Hypothalamus (tissue), 51 donors: ENCODE measurements around the gene CLNS1A.
"Not testable (repeated sequence)": the region's sequence is repeated elsewhere in the genome, so short reads cannot be mapped to it uniquely, and the experiment has no call there.

Experiments
- DNase-seq, 51 donors: peaks; one replicate each; lab custom pipeline; 2025; lab: John Stamatoyannopoulos, UW

The CLNS1A gene

GRCh38 chr11:77637345-77638165 is at the start of gene CLNS1A:
CLNS1A (minus strand) TSS chr11:77637794; CDS start chr11:77637714, 80 bp downstream.
- peak; percentile 54 to 96 (median 82) for DNase-seq

GRCh38 chr11:77687088-77687487 is 49.5 kb upstream of the CLNS1A start:
- DNase-seq, result no peak

- no peak for DNase-seq
Measured at GRCh38 chr11:77677138-77677537, 39.5 kb upstream of the CLNS1A start.

GRCh38 chr11:77672264-77672663 is 34.7 kb upstream of the CLNS1A start:
- DNase-seq, result no peak

GRCh38 chr11:77669848-77670511 is 32.4 kb upstream of the CLNS1A start:
- DNase-seq, result no peak

- no peak for DNase-seq
Measured at GRCh38 chr11:77668760-77669159, 31.2 kb upstream of the CLNS1A start.

GRCh38 chr11:77665240-77665965 is 27.8 kb upstream of the CLNS1A start:
- DNase-seq, result no peak

- DNase-seq, result no peak
Measured at GRCh38 chr11:77661670-77662069, 24.1 kb upstream of the CLNS1A start.

- no peak for DNase-seq
Measured at GRCh38 chr11:77660947-77661346, 23.4 kb upstream of the CLNS1A start.

- DNase-seq, result no peak
Measured at GRCh38 chr11:77658213-77659013, 20.8 kb upstream of the CLNS1A start.

- DNase-seq, result no peak
Measured at GRCh38 chr11:77656362-77656761, 18.8 kb upstream of the CLNS1A start.

GRCh38 chr11:77654770-77655434 is 17.3 kb upstream of the CLNS1A start:
- DNase-seq, result no peak

GRCh38 chr11:77650123-77650522 is 12.5 kb upstream of the CLNS1A start:
- DNase-seq, result no peak

- DNase-seq, result no peak
Measured at GRCh38 chr11:77647654-77648305, 10.2 kb upstream of the CLNS1A start.

- DNase-seq, result no peak
Measured at GRCh38 chr11:77644887-77645286, 7.3 kb upstream of the CLNS1A start.

- no peak for DNase-seq
Measured at GRCh38 chr11:77642228-77642627, 4.6 kb upstream of the CLNS1A start.

GRCh38 chr11:77636731-77637344 is 756 bp downstream of the CLNS1A start:
- no peak for DNase-seq

- not testable (repeated sequence) for DNase-seq
Measured at GRCh38 chr11:77633926-77634325, 3.7 kb downstream of the CLNS1A start.

GRCh38 chr11:77630157-77630710 is 7.4 kb downstream of the CLNS1A start:
- no peak for DNase-seq
